NCI-H1105 treated with DMSO at 0.1 percent for 48 hours (cell line): ENCODE data around the gene SVIL.
A peak's percentile ranks its signal among the peaks of the same experiment; 100 is the strongest.
"Not testable (repeated sequence)": the region's sequence is repeated elsewhere in the genome, so short reads cannot be mapped to it uniquely, and the experiment has no call there.

Source experiments
- DNase-seq: peaks from one replicate; lab custom pipeline; 2025; lab: John Stamatoyannopoulos, UW

The SVIL gene

GRCh38 chr10:29648983-29649268 is 14.2 kb upstream of the SVIL start:
- DNase-seq: no peak

DNA sequence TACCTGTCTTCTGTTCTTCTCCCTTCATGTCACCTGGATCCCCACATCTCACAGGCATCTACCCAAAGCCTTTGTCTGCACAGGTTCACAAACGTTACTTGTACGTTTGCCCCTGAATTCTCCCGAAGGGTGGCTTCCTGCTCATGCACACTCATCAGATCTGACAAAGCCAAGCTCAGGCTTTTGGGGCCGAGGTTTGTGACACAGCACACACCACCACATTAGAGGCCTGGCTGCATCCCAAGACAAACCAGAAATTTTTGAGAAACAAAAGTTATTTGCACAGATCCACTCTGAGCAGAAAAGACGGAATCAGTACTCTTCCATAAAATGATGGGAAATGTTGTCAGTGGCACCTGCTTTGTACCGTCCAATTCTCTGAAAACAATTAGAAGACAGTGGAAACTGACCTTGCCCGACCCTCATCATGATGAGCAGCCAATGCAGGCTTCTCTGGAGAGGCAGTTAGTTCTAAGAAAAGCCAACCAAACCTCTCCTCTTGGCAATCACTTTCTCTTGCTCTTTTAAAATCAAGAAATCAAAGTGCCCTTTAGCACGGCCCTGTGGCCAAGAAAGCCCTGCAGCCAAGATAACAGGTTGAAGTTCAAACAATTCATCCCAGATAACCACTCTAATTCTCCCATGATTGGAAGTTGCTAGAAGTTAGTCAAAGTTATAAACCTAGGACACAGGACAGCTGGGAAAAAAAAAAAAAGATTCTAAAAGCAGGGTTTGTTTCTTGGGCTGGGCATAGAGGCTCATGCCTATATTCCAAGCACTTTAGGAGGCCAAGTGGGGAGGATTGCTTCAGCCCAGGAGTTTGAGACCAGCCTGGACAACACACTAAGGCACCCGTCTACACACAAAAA is 13.6 kb upstream of the SVIL start:
- no peak for DNase-seq

DNA sequence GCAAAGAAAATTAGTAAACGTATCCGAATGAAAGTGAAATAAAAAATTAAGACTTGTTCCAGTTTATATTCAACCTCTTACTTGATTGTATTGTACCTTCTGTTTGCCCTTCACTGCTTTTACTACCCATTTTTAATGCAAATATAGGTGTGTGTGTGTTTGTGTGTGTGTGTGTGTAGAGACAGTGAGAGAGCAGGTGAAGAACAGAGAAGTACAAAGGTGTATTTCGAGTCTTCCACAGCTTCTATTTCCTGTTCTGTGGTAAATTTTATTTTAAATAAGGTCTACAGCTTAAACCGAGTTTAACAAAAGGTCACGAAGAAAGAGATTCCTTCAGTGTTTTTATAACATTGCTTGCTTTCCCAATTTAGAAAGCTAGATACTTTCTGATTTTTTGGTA is 12.7 kb upstream of the SVIL start:
- DNase-seq: no peak

- DNase-seq: no peak
Observed at GRCh38 chr10:29646960-29647461, 12.2 kb upstream of the SVIL start.

GRCh38 chr10:29646238-29646902 is 11.6 kb upstream of the SVIL start:
- DNase-seq: peak; percentile 37

GRCh38 chr10:29643771-29644501 is 9.2 kb upstream of the SVIL start:
- no peak for DNase-seq

- no peak for DNase-seq
Observed at GRCh38 chr10:29642990-29643389, 8.2 kb upstream of the SVIL start.

GRCh38 chr10:29637537-29637936 is 2.8 kb upstream of the SVIL start:
- no peak for DNase-seq

GRCh38 chr10:29636178-29636577 is 1.4 kb upstream of the SVIL start:
- DNase-seq: no peak

DNA sequence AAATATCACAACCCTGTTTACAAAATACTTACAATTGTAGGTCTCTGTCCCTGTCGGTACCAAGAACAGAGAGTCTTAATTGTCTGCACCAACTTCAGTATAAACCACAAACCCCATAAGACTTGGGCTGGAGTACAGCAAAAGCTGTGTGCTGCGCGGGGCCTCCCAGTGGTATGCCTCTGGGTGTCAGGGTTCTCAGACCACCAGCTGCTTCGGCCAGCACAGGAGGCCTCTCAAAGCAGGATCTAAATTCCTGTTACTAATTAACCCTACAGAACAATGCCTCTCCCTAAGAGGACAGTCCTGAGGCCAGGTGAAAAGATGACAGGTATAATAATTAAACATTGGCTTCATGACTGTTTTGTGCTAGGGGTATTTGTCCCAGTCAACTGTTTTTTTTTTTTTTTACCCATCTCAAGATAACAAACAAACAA is 957 bp upstream of the SVIL start:
- no peak for DNase-seq

- DNase-seq: no peak
Observed at GRCh38 chr10:29634105-29634504, 666 bp downstream of the SVIL start.

- no peak for DNase-seq
Observed at GRCh38 chr10:29631049-29631339, 3.8 kb downstream of the SVIL start.

- no peak for DNase-seq
Observed at GRCh38 chr10:29630205-29631048, 4.3 kb downstream of the SVIL start.

- no peak for DNase-seq
Observed at GRCh38 chr10:29628912-29629526, 5.8 kb downstream of the SVIL start.

DNA sequence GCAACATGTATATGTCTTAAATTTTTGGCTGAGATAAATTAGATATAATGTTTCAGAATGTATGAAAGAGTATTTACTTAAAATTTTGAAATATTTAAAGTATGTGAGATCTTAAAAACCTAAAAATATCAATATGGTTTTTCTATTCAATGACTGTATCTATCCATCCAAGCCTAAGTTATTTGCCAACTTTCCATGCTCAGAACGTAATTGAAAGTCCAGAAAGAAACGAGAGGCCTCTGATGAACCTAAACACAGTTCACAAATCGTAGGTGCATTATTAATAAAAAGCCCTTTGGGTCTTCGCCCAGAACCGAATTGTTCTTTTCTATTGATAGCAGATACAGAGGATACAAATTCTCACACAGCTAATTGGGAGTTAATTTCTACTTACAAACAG is 6.5 kb downstream of the SVIL start:
- DNase-seq: no peak

DNA sequence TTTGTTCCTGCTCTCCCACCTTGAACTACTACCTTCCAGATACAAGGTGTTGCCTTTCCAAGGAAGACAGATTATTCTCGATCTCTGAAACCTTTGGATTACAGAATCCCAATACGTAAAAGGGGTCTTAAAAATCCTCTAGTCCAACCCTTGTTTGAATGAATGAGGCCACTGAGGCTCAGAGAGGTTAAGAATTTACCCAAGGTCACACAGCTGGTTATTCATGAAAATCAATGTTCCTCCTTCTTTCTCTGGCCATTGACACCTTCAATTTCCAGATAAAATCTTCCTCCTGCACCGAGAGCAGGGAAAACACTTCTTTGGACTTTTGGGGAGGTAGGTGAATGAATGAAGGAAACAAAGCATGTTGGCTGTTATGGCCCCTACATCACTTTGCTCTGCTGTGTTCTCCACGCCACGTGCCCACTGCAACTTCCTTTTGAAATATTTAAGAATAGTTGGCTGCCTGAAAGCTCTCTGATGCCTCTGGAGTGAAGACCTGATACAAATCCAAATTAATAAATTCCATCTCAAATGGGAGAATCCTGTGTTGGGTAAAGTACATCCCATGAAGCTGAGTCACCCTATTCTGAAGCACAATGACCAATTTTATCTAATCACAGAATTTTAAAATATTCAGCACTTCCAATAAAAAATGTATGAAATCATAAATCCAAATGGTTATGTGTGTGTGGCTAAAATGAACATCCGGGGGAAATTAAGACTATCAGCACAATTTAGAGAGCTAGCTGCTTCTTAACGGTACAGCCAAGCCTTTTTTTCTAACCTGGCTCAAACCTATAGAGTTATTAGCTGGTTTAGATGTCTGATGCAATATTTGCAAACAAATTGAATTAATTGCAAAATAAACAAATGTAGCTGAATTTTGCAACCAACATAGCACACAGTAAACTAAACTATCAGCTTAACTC is 7.3 kb downstream of the SVIL start:
- peak; percentile 60 for DNase-seq

DNA sequence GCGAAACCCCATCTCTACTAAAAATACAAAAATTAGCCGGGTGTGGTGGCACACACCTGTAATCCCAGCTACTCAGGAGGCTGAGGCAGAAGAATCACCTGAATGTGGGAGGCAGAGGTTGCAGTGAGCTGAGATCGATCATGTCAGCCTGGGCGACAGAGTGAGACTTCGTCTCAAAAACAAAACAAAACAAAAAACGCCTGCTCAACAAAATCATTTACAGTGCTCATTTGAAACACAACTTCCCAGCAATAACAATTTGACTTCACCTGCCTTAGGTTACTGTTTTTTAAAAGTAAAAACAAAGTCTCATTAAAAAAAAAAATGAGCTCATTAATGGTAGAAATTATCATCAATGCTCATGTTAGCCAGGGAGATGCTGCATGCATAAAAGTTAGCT is 10.4 kb downstream of the SVIL start:
- not testable (repeated sequence) for DNase-seq

- DNase-seq: no peak
Observed at GRCh38 chr10:29623797-29624196, 11.0 kb downstream of the SVIL start.

GRCh38 chr10:29622382-29622922 is 12.3 kb downstream of the SVIL start:
- DNase-seq: no peak

DNA sequence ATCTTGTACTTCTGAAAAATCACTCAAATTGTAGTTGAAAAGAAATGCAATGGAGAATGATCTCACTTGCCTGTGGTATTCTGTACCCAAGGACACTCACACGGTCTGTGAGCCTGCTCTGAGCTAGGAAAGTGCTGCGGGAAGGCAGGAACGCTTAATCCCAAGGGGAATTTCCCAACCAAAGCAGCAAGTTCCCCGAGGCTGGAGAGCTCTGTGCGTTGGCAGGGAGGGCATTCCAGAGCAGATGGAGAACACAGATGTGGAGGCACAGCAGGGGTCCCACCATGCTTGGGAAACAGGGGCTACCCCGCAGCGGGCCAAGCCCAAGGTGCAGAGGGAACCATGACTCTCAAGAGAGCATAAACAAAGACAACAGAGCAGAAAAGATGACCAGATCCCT is 13.6 kb downstream of the SVIL start:
- DNase-seq: no peak
